ENCODE results near the gene AUNIP.

AUNIP gene

GRCh38 chr1:25802915-25803314 lies 56.3 kb downstream of the AUNIP start:
- H3K27ac ChIP-seq: no peak overlapping the region
- TF ChIP-seq ZFX (IDR thresholded peaks at IDR 0.05; ENCODE audit: borderline replicate concordance): no peak
- TF ChIP-seq CTCF (IDR thresholded peaks at IDR 0.05): no peak

GRCh38 chr1:25800703-25801377 lies 58.4 kb downstream of the AUNIP start:
- no peak for TF ChIP-seq CTCF (IDR thresholded peaks at IDR 0.05)
- peak overlapping the region; percentile 44 for H3K27ac ChIP-seq

- TF ChIP-seq CTCF (IDR thresholded peaks at IDR 0.05): no peak
- no peak for TF ChIP-seq ZFX (IDR thresholded peaks at IDR 0.05; ENCODE audit: borderline replicate concordance)
- H3K27ac ChIP-seq: peak within 1 kb of the TSS; percentile 44
Observed at GRCh38 chr1:25799935-25800702, 59.1 kb downstream of the AUNIP start, which contains the start of gene SELENON. TSS of gene SELENON (plus strand) at chr1:25800193. CDS start at chr1:25800231, 38 bp downstream.

GRCh38 chr1:25799352-25799934 lies 59.8 kb downstream of the AUNIP start:
- H3K27ac ChIP-seq: peak overlapping the region; percentile 43
- TF ChIP-seq CTCF (IDR thresholded peaks at IDR 0.05): no peak
- no peak for TF ChIP-seq ZFX (IDR thresholded peaks at IDR 0.05; ENCODE audit: borderline replicate concordance)

- H3K27ac ChIP-seq: no peak overlapping the region
- TF ChIP-seq ZFX (IDR thresholded peaks at IDR 0.05; ENCODE audit: borderline replicate concordance) (no peak), CTCF (IDR thresholded peaks at IDR 0.05) (no peak)
Observed at GRCh38 chr1:25798666-25799351, 60.4 kb downstream of the AUNIP start.

- no peak overlapping the region for H3K27ac ChIP-seq
- peak; percentile 73 for TF ChIP-seq CTCF (IDR thresholded peaks at IDR 0.05)
- TF ChIP-seq ZFX (IDR thresholded peaks at IDR 0.05; ENCODE audit: borderline replicate concordance): no peak
Observed at GRCh38 chr1:25797939-25798338, 61.3 kb downstream of the AUNIP start.
